ENCODE results near the gene RBP4. TPM values are rescaled to one million over a fixed set of nuclear protein-coding genes. Genes with fewer than 3 reads are reported as not detected.

Gene RBP4
- polyA plus RNA-seq, 1 donor, result 1.00 TPM

DNA sequence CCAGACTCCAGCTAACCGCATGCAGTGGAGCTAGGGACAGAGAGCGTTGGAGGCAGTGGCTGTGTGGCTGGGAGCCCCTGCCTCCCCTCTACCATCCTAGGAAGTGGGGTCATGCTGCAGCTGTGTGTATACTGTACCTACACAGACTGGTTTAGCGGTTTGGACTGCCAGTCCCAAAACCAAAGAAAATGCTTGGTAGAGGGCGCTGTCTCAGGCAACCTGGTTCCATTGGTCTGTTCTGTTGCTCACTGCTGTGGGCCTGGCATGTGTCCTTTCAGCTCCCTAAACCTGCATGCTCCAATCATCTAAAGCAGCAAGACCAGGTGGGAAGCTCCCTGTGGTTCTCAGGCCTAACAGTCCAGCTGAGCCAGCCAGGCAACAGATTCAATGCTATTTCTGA, 4.5 kb downstream of the RBP4 start:
- no peak for DNase-seq

GRCh38 chr10:93595378-93596161, 5.5 kb downstream of the RBP4 start:
- DNase-seq, result no peak

DNA sequence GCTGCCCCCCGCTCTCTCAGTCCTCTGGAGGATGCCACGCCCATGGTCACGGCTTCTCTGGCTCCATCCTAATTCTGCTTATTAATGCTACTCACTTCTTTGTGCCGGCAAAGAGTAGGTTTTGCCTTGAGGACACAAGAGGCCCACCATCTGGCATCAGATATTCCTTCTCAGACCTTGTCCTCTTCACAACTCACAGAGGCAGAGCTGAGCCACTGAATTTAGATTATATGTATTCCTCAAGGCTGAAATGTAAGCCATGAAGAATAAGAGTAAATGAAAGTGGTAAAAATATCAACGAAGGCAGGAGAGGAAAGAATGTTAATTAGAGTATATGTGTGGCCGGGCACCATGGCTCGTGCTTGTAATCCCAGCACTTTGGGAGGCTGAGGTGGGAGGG, 6.5 kb downstream of the RBP4 start:
- DNase-seq, result no peak

- no peak for DNase-seq
Measured at GRCh38 chr10:93593749-93594148, 7.3 kb downstream of the RBP4 start.

DNA sequence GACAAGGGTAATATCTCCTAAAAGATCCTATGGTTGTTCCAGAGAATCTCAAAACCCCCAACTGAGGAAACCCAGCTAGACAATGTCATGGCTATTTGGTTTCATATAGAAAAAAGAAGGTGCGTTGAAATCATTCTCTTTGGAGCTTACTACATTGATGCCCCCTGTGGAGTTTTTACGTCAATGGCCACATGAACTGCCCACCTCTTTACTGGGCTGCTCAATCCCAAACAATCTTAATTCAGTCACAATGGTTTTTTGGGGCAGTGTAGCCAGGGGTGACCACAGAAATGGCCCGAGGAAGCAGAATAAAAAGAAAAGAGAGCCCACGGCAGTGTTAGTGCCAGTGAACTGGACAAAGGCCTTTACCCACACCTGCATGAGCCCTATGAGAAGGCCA, 7.8 kb downstream of the RBP4 start:
- DNase-seq, result no peak

GRCh38 chr10:93591065-93591808, 9.8 kb downstream of the RBP4 start:
- no peak for DNase-seq

DNA sequence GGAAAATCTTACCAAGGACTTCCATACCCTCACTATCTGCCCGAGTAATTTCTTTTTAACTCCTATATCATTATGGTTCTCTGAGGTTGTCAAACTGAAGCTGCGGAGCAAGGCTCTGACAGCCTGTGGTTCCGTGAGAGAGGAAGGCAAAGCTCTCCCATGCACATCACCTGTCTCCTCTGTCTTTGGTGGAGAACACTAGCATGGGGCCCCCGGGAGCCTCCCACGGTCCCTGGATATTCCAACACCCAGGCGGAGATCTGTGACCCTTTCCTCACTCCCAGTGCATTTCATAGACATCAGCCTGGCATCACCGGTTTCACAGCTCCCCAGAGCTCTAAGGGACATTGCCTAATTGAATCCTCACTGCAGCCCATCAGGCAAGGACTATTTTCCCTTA, 10.4 kb downstream of the RBP4 start:
- DNase-seq, result no peak

- DNase-seq, result no peak
Measured at GRCh38 chr10:93589648-93590562, 11.1 kb downstream of the RBP4 start.

GRCh38 chr10:93584445-93584844, 16.6 kb downstream of the RBP4 start:
- no peak for DNase-seq

DNA sequence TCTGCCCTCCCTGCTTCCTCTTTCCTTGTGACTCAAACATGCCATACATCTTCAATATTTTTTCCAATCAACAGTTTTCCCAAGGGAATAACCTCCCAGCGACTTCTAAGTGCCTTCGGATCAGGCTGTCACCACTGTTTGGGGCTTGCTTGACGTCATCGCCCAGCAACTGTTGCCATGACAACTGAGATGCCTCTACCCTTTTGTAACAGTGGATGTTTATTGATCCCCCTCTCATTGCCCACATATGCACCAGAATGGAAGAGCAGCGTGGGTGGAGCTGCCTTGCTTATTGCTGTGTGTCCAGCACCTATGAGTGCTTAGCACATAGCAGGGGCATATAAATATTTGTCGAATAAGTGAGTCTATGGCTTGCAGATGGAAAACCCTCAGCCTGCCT, 20.2 kb downstream of the RBP4 start:
- DNase-seq, result no peak

DNA sequence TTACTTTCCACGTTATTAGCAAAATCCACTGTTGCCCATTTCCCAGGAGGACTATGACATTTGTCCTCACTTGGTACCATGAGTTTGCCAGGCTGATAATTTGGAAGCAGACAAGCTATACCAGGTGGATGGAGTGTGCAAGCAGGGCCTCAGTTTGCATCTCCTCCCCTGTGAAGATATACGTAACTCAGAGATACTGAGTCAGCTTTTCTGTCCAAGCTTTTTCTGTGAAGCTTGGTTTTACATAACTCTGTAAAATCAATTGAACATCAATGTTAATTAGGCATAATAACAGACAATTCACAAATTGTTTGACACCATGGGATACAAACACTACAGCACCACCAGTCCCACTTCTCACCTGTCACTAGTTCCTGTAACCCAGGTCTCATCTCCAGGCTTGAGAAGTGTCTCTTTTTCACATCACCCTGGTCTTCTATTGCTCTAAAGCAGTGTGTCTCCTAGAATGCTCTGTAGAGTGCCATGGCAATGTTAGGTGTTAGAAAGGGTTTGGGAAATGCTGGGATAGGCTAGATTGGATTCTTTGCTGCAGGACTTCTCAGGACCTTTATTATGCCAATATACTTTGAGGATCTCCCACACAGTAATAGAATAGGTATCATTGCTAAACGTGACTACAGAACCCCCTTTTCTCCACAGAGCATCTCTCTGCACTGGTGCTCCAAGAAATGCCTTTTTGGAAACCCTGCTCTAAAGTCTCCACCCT, 20.9 kb downstream of the RBP4 start:
- DNase-seq, result no peak

- DNase-seq, result no peak
Measured at GRCh38 chr10:93579089-93579488, 21.9 kb downstream of the RBP4 start.

- DNase-seq, result no peak
Measured at GRCh38 chr10:93577565-93577964, 23.5 kb downstream of the RBP4 start.

- DNase-seq, result no peak
Measured at GRCh38 chr10:93576888-93577287, 24.1 kb downstream of the RBP4 start.

GRCh38 chr10:93573924-93574323, 27.1 kb downstream of the RBP4 start:
- DNase-seq, result no peak

GRCh38 chr10:93573051-93573909, 27.8 kb downstream of the RBP4 start:
- DNase-seq, result no peak

DNA sequence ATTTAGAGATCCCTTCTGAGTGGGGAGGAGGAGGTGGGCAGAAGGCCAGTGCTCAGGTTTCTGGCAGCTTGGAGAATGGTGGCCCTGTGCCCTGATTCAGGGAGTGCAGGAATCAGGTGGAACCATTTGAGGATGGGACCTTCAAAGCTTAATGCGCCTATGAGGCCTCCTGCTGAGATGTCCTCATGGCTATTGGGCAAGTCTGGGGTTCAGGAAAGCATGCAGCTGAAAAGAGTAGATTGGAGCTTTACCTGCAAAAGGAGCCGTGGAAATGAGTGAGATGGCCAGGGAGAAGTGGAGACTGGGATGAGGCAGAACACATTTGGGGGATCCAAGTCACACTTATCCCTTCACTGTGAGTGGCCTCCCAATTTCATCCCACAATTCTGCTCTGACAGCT, 28.4 kb downstream of the RBP4 start:
- no peak for DNase-seq

- no peak for DNase-seq
Measured at GRCh38 chr10:93570383-93570782, 30.7 kb downstream of the RBP4 start.

DNA sequence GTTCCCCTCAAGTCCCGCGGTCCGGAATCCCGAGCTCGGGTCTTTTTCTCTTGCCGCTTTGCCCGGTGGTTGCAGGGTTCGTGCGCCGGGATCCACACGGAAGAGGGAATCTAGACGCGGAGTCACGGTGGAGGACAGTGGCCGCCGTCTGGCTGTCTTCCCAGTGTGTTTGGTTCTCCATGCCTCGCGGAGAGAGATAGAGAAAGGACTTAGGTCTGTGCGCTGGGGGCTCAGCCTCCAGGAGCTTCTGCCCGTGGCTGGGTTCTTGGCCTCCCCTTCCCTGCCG, 33.0 kb downstream of the RBP4 start:
- no peak for DNase-seq

GRCh38 chr10:93567277-93568104, 33.5 kb downstream of the RBP4 start:
- no peak for DNase-seq
